HK-2 (cell line): ENCODE results near the gene MAPK12.
"Not testable (repeated sequence)": the region's sequence is repeated elsewhere in the genome, so short reads cannot be mapped to it uniquely, and the experiment has no call there.

ENCODE experiments used
- DNase-seq: peaks from one replicate; pipeline ENCODE4 v3.0.0-alpha.2; 2018; ENCODE audit not compliant: unreplicated experiment

The MAPK12 gene

GRCh38 chr22:50216055-50216683 is 45.3 kb downstream of the MAPK12 start:
- no peak for DNase-seq

DNA sequence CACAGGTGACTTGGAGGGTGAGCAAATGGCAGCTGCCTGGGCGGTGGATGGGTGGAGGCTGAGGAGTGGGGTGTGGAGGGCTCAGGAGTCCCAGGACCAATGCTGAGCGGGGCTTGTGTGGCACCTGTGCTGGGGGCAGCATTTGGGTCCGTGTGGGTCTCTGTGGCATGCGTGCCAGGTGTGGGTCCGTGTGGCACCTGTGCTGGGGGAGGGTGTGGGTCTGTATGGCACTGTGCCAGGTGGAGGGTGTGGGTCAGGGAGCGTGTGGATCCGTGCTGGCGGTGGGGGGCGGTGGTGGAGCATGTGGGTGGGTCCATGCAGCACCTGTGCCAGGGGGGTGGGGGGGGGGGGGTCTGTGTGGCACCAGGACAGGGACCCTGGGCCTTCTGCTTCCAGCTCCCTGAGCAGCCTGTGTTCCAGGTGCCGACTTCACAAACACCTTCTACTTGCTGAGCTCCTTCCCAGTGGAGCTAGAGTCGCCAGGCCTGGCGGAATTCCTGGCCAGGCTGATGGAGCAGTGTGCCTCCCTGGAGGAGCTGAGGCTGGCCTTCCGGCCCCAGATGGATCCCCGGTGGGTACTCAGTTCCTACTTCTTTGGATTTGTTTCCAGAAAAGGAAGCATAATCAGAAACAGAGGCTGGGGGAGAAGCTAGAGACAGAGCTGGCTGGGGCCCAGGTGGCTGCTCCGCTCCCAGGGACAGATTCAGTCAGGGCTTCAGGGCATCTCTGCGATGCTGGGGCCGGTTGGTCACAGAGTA is 46.0 kb downstream of the MAPK12 start:
- no peak for DNase-seq

DNA sequence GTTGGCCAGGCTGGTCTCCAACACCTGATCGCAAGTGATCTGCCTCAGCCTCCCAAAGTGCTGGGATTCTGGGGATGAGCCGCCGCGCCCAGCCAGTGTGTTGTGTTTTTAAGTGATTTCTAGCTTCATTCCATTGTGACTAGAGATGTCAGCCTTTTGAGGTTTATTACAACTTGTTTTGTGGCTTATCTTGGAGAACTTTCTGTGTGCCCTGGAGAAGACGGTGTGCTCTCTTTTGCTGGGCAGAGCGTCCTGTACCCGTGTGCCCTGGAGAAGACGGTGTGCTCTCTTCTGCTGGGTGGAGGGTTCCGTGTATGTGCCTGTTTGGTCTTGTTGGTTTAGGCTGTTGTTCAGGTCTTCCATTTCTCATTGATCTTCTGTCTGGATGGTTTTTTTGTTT is 48.2 kb downstream of the MAPK12 start:
- DNase-seq: no peak

DNA sequence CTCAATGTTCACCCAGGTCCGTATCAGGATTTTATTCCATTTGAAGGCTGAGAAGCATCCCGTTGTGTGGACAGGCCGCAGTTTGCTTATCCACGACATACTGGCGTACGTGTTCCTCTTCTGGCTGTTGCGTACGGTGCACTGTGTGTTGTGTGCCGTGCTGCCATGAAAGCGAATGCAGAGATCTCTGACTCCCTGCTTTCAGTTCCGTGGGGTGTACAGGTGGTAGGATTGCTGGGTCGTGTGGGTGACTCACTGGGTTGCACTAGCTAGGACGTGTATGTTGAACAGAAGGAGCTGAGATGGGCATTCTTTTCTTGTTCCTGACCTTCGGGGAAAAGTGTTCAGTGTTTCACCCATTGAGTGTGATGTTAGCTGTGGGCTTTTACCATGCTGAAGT is 50.3 kb downstream of the MAPK12 start:
- no peak for DNase-seq

- DNase-seq: no peak
Measured at GRCh38 chr22:50210378-50211139, 50.9 kb downstream of the MAPK12 start.

DNA sequence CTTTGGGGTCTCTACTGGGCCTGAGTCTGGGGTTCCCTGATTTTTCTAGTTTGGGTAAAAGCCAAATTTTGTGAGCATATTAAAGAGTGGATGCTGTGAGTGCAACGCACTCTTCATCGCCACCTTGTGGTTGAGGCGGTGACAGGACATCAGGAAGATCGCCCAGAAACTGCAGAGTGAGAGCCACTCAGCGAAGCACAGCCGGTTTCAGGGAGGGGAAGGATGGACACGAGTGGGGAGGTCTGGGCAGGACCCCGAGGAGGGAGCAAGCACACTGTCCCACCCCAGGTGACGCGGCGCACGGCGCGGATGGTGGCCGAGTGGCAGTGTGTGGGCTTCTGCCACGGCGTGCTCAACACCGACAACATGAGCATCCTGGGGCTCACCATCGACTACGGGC is 51.6 kb downstream of the MAPK12 start:
- DNase-seq: peak; percentile 38

GRCh38 chr22:50208939-50209892 is 52.3 kb downstream of the MAPK12 start:
- DNase-seq: no peak

DNA sequence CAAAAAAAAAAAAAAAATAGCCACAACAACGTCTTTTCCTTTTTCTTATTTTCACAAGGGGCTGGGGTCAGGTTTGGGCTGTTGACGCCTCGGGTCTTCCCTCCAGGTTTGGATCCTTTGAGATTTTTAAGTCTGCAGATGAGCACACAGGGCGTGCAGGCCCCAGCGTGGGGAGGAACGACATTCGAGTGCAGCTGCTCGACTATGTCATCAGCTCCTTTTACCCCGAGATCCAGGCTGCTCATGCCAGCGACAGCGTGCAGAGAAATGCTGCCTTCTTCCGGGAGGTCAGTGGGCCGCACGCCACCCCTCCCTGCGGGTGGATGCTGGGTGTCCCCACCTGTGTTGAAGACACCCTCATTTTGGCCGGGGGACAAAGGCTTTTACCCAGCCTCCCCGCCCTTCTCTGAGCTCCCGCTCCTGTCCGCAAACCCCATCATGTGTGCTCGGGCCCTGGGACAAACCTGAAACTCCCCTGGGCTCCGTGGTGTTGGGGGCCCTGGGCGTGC is 53.0 kb downstream of the MAPK12 start:
- DNase-seq: no peak

GRCh38 chr22:50207383-50208140 is 53.9 kb downstream of the MAPK12 start:
- DNase-seq: no peak

- DNase-seq: no peak
Measured at GRCh38 chr22:50206599-50206998, 54.9 kb downstream of the MAPK12 start.

GRCh38 chr22:50205781-50206569 is 55.5 kb downstream of the MAPK12 start:
- no peak for DNase-seq

- not testable (repeated sequence) for DNase-seq
Measured at GRCh38 chr22:50204998-50205397, 56.5 kb downstream of the MAPK12 start.

DNA sequence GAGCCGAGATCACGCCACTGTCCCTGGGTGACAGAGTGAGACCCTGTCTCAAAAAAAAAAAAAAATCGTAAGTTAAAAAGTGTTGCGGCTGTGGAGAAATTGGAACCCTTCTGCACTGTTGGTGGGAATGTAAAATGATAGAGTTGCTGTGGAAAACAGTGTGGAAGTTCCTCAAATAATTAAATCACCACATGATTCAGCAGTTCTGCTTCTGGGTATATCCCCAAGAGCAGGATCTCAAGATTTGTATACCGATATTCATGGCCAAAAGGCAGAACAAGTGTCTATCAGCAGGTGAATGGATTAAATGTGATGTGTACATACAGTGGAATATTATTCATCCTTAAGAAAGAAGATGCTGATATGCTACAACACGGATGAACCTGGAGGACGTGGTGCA is 56.9 kb downstream of the MAPK12 start:
- no peak for DNase-seq

DNA sequence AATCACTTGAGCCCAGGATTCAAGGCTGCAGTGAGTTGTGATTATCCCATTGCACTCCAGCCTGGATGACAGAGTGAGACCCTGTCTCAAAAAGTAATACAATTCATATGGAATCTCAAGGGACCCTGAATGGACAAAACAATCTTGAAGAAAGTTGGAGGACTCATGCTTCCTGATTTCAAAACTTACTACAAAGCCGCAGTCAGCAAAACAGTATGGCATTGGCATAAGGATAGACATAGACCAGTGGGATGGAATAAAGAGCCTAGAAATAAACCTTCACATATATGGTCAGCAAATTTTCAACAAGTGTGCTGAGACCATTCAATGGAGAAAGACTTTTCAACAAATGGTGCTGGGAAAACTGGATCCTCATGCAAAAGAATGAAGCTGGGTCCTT is 58.2 kb downstream of the MAPK12 start:
- no peak for DNase-seq
